BE2C (cell line): ENCODE measurements around the gene PLCH2.

Experiments
- DNase-seq: peaks from one replicate; pipeline ENCODE4 v3.0.0-alpha.2; 2020
- H3K27me3 ChIP-seq: fragments of 250-450 bp; sonication (Bioruptor Pico); 2 replicates; pipeline ENCODE4 v1.5.1; 2020; ENCODE audit warnings: mild to moderate bottlenecking
- H3K36me3 ChIP-seq: fragments of 250-450 bp; sonication (Bioruptor Pico); 2 replicates; pipeline ENCODE4 v1.5.1; 2020; ENCODE audit warnings: mild to moderate bottlenecking
- H3K4me1 ChIP-seq: fragments of 250-450 bp; sonication (Bioruptor Pico); 2 replicates; pipeline ENCODE4 v1.5.1; 2020
- H3K4me3 ChIP-seq: 2 replicates; pipeline ENCODE4 v1.5.1; 2011; ENCODE audit warnings: low read depth, low read length
- H3K9me3 ChIP-seq: fragments of 250-450 bp; sonication (Bioruptor Pico); 2 replicates; pipeline ENCODE4 v1.5.1; 2020
- TF ChIP-seq, protein P1 (sequence below): IDR thresholded peaks from 2 replicates; pipeline ENCODE4 v1.5.1; 2012; ENCODE audit warnings: mild to moderate bottlenecking, low read depth, low read length

The PLCH2 gene

DNA sequence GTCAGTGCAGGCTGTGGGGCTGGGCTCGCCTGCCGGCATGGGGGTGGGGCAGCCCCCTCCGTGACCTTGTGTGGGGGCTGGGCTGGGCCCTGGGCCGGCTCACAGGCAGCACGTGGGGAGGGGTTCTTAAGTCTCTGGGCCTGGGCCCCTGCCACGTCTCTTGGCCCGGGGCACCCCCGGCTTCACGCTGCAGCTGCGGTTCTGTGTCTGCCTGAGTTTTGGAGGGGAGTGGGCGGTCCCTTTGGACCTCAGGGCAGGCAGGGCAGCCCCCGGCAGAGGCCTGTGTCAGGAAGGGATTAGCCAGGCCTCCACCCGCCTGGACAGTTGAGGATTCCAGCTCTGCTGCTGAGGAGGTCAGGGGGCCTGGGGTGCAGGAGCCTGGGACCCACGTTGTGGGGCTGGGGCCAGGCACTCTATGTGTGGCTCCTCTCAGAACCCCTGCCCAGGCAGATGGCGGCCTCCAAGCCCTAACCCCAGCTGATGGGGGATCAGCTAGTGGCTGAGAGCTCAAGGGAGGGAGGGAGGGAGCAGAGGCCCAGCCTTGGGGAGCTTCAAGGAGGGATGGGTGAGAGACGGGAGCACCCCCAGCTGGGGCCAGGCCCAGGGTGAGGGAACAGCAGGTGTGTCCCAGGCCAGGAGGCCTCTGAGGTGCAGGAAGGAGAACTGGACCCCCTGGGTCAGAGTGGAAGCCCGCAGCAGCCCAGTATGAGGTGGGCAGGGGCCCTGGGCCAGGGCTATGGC, 1.8 kb upstream of the PLCH2 start:
- Histone ChIP-seq H3K4me1 (peaks cover 41% of the 10 kb centered on the region), H3K9me3 (no peaks in the 10 kb centered on the region), H3K27me3 (no peaks in the 10 kb centered on the region), H3K4me3 (no peak overlapping the region), H3K36me3 (no peaks in the 10 kb centered on the region)
- DNase-seq = no peak
- TF ChIP-seq, protein P1, sequence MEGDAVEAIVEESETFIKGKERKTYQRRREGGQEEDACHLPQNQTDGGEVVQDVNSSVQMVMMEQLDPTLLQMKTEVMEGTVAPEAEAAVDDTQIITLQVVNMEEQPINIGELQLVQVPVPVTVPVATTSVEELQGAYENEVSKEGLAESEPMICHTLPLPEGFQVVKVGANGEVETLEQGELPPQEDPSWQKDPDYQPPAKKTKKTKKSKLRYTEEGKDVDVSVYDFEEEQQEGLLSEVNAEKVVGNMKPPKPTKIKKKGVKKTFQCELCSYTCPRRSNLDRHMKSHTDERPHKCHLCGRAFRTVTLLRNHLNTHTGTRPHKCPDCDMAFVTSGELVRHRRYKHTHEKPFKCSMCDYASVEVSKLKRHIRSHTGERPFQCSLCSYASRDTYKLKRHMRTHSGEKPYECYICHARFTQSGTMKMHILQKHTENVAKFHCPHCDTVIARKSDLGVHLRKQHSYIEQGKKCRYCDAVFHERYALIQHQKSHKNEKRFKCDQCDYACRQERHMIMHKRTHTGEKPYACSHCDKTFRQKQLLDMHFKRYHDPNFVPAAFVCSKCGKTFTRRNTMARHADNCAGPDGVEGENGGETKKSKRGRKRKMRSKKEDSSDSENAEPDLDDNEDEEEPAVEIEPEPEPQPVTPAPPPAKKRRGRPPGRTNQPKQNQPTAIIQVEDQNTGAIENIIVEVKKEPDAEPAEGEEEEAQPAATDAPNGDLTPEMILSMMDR = no peak

- no peaks in the 10 kb centered on the region for H3K27me3 ChIP-seq
- H3K4me1 ChIP-seq = peaks cover 43% of the 10 kb centered on the region
- peak; percentile 80 for DNase-seq
- no peaks in the 10 kb centered on the region for H3K36me3 ChIP-seq
- no peaks in the 10 kb centered on the region for H3K9me3 ChIP-seq
- no peak overlapping the region for H3K4me3 ChIP-seq
- TF ChIP-seq, protein P1 = no peak
Measured at GRCh38 chr1:2474933-2475371, 1.1 kb upstream of the PLCH2 start.

- no peaks in the 10 kb centered on the region for H3K9me3 ChIP-seq
- H3K4me1 ChIP-seq = peaks cover 43% of the 10 kb centered on the region
- no peak for DNase-seq
- TF ChIP-seq, protein P1 = no peak
- no peak overlapping the region for H3K4me3 ChIP-seq
- H3K36me3 ChIP-seq = no peaks in the 10 kb centered on the region
- no peaks in the 10 kb centered on the region for H3K27me3 ChIP-seq
Measured at GRCh38 chr1:2475571-2475970, 518 bp upstream of the PLCH2 start.

DNA sequence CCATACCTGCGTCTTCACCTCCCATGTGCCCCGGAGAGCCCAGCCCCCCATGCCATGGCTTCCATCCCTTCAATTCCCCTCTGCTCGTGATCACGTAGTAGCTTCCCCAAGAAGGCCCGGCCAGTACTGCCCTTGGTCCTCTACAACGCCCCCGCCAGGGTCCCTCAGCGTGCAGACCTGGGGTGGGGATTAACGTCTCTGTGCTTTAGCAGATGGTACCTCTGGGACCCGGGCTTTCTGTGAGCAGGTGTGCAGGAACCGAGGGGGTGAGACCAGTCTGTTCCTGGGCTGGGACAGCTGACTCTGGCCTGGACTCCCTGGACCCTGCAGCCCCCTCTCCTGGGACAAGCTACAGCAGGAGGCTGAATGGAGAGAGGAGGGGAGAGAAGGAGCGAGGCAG, 1.2 kb downstream of the PLCH2 start:
- Histone ChIP-seq H3K4me1 (peaks cover 54% of the 10 kb centered on the region), H3K27me3 (no peaks in the 10 kb centered on the region), H3K9me3 (no peaks in the 10 kb centered on the region), H3K36me3 (no peaks in the 10 kb centered on the region), H3K4me3 (no peak overlapping the region)
- TF ChIP-seq, protein P1 = no peak
- no peak for DNase-seq

- no peak overlapping the region for H3K4me3 ChIP-seq
- no peak for DNase-seq
- TF ChIP-seq, protein P1 = no peak
- no peaks in the 10 kb centered on the region for H3K27me3 ChIP-seq
- no peaks in the 10 kb centered on the region for H3K9me3 ChIP-seq
- peaks cover 56% of the 10 kb centered on the region for H3K4me1 ChIP-seq
- H3K36me3 ChIP-seq = no peaks in the 10 kb centered on the region
Measured at GRCh38 chr1:2477791-2478499, 1.9 kb downstream of the PLCH2 start.

GRCh38 chr1:2479186-2479585, 3.1 kb downstream of the PLCH2 start:
- no peaks in the 10 kb centered on the region for H3K27me3 ChIP-seq
- H3K4me3 ChIP-seq = no peak overlapping the region
- peaks cover 49% of the 10 kb centered on the region for H3K4me1 ChIP-seq
- TF ChIP-seq, protein P1 = no peak
- H3K36me3 ChIP-seq = no peaks in the 10 kb centered on the region
- DNase-seq = no peak
- no peaks in the 10 kb centered on the region for H3K9me3 ChIP-seq
